Stimulated activated CD8-positive, alpha-beta memory T cell treated with anti-CD3 and anti-CD28 coated beads, Interleukin-12 subunit alpha, Interleukin-12 subunit beta, amount 100 ng/mL, for 24 hours (primary cell): ENCODE measurements around the gene ZNF236.

Source experiments
- DNase-seq: peaks from one replicate; pipeline ENCODE4 v3.0.0-alpha.2; 2020; ENCODE audit errors: extremely low read depth

Gene ZNF236

GRCh38 chr18:76859474-76860339 is 37.4 kb downstream of the ZNF236 start:
- no peak for DNase-seq

- no peak for DNase-seq
Observed at GRCh38 chr18:76860411-76860810, 38.1 kb downstream of the ZNF236 start.

GRCh38 chr18:76866666-76867065 is 44.3 kb downstream of the ZNF236 start:
- no peak for DNase-seq

- DNase-seq: no peak
Observed at GRCh38 chr18:76873311-76873710, 51.0 kb downstream of the ZNF236 start.

- DNase-seq: no peak
Observed at GRCh38 chr18:76873713-76874112, 51.4 kb downstream of the ZNF236 start.

GRCh38 chr18:76874642-76875389 is 52.5 kb downstream of the ZNF236 start:
- DNase-seq: no peak

- DNase-seq: no peak
Observed at GRCh38 chr18:76875390-76876325, 53.3 kb downstream of the ZNF236 start.

GRCh38 chr18:76878426-76878825 is 56.1 kb downstream of the ZNF236 start:
- no peak for DNase-seq

GRCh38 chr18:76880026-76880425 is 57.7 kb downstream of the ZNF236 start:
- no peak for DNase-seq

GRCh38 chr18:76881744-76882143 is 59.4 kb downstream of the ZNF236 start:
- DNase-seq: no peak

- DNase-seq: no peak
Observed at GRCh38 chr18:76882146-76882545, 59.8 kb downstream of the ZNF236 start.

- no peak for DNase-seq
Observed at GRCh38 chr18:76885001-76885400, 62.6 kb downstream of the ZNF236 start.

GRCh38 chr18:76886112-76886511 is 63.8 kb downstream of the ZNF236 start:
- no peak for DNase-seq

GRCh38 chr18:76889091-76889699 is 66.8 kb downstream of the ZNF236 start:
- no peak for DNase-seq

- DNase-seq: no peak
Observed at GRCh38 chr18:76892832-76893231, 70.5 kb downstream of the ZNF236 start.

GRCh38 chr18:76894566-76895346 is 72.4 kb downstream of the ZNF236 start:
- no peak for DNase-seq

GRCh38 chr18:76895498-76895897 is 73.1 kb downstream of the ZNF236 start:
- no peak for DNase-seq

- DNase-seq: no peak
Observed at GRCh38 chr18:76896677-76897076, 74.3 kb downstream of the ZNF236 start.

- DNase-seq: no peak
Observed at GRCh38 chr18:76897257-76897656, 74.9 kb downstream of the ZNF236 start.

- DNase-seq: no peak
Observed at GRCh38 chr18:76903386-76903785, 81.0 kb downstream of the ZNF236 start.

- no peak for DNase-seq
Observed at GRCh38 chr18:76905821-76906220, 83.5 kb downstream of the ZNF236 start.
